HuH-7 (cell line): ENCODE data around the gene CMTM8.

Source experiments
- DNase-seq: peaks from one replicate; pipeline ENCODE4 v3.0.0; 2011; ENCODE audit warnings: low spot score

CMTM8 gene

GRCh38 chr3:32412887-32413286, 174.4 kb downstream of the CMTM8 start:
- no peak for DNase-seq

DNA sequence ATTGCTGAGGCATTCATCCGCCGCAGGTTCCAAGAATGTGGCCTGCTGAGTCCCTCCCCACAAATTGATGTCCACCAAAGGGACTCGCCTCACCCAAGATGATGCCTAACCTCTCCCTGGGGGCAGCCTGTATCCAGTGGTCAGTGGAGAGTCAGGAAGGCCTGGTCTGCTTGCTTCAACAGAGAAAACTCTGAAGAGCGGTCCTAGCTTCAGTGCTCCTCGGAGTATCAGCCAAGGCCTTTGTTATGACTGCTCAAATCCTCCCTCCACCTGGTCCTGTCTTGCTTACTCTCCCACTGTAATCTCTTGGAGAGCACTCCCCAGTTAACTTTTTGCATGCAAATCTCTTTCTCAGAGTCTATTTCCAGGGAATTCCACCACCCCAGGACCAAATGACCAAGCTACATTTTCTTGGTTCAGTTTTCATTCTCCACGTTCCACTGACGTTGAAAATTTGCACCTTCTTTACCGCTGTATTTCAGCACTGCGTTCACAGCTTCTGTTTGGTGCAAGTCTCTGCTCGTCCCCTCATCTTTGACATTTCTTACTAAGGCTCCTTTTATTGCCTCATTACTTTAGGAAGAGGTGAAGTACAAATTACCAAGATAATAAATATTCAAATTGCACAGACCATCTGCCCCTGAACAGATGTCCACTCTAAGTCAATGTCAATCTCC, 175.5 kb downstream of the CMTM8 start:
- no peak for DNase-seq

DNA sequence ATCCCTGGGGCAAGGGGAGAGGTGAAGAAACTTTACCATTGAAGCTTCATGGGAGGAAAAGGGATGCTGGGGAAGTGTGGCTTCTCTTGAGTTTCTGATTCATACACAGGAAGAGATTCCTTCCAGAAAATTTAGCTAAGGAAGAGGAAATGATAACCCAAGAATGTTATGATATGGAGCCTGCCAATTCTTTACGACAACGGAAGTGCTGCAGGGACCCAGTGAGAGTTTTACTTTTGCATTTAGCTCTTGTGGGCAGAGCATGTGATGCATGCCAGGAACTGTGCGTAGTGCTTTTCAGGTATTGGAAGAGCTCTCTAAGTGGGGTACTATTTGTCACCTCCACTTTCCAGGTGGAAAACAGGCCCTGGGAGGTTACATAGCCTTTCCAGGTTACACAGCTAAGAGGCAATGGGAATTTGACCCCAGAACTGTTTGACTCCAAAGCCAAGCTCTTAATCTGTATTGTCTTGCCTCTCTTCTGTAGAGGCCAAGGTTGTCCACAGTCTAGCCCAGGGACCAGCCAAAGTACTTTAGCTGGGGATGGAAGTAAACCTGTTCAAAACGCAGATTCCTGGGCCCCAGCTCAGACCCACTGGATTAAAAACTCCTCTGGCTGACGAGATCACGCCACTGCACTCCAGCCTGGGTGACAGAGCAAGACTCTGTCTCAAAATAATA, 176.2 kb downstream of the CMTM8 start:
- no peak for DNase-seq

DNA sequence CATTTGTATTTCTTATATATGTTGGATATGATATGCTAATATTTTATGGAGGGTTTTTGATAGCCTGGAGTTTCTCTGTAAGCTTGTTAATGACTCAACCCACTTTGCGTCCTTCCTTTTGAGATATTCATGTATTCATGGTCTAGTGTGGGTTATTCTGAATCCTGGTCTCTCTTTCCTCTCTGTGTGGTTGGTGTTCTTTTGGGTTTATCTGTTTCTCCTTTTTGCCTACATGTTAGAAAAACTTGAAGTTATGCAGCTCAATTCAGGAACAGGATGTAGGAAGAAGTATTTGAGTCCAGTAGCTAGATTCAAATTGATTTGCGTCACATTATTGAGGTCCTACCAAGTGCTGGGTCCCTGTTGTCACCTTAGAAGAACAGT, 181.3 kb downstream of the CMTM8 start:
- DNase-seq = no peak
